ENCODE data around the gene SH2D5.
"Not testable (repeated sequence)": the region's sequence is repeated elsewhere in the genome, so short reads cannot be mapped to it uniquely, and the experiment has no call there.

Gene SH2D5

DNA sequence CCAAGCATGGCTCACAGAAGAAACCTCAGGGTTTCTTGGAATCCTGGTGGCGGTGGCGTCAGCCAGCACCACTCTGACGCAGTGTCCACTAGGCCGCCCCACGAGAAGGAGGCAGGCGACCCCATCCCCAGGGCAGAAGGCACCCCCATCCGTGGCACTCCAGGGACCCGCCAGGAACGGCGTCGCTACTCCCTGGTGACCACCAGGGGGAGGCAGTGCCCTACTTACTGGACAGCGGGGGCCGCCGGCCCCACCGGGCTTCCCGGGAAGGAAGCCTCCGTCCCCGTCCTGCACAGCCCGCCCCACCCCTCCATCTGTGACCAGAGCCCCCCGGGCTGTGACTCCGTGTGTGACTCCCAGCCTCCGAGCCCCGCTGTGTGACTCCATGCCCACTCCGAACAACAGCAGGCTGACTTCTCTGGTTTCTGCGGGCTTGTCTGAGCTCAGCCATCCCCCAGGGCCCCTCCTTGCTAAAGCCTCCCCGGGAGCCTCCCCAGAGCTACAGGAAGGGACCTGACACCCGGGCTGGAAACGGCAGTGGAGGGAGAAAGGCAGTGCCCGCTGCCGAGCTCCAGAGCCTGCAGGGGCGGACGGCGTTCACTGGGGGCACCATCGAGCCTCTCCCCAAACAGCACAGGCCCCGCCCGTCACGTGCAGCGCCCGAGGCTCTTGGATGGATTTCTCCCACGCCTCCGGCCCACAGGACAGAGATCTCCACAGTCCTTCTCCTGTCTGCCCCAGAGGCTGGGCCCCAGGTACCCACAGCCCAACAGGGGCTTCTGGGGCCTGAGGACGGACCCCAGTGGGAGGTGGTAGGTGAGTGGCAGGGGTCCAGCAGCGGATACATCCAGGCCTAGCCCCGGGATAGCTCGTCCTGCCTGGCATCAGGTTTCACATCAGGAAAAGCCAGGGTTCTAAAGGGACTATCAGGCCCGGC lies 35.8 kb downstream of the SH2D5 start:
- peak in 53 of 56 donors; percentile 14 to 87 (median 72) for DNase-seq

DNA sequence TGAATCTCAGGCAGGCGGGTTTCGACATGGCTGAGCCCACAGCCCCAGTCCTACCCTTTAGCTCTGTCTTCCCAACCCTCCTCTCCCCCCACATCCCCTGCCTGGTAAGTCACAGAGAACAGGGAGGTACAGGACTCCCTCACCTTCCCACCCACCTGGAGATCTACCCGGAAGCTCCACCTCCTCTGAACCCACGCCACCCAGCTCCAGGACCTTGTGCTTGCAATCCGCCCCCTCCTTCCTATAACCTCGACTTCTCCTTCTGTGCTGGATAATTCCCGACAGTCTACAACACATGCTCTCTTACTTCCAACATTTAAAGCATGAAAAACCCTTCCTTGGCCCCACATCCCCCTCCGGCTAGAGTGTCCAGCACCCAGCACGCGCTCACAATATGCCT lies 37.0 kb downstream of the SH2D5 start:
- peak in 2 of 56 donors; percentile 30 for DNase-seq

DNA sequence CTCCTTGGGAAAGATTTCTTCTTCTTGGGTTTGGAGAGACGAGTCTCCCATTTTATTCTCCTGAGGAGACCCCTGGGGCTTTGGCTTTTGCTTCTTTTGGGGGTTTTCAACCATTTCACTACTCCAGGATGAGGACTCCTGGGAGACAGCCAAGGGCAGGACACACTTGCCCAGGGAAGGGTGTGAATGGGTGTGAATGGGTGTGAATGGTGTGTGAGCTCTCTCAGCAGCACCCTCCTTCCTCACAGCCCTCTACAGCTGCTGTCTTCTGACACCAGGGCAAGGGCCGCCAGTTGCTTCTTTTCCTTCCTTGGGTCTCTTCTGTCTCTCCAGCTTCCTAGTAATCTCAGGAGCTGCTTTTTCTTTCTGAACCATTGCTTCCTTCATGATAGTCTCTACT lies 38.9 kb downstream of the SH2D5 start:
- no peak for DNase-seq

DNA sequence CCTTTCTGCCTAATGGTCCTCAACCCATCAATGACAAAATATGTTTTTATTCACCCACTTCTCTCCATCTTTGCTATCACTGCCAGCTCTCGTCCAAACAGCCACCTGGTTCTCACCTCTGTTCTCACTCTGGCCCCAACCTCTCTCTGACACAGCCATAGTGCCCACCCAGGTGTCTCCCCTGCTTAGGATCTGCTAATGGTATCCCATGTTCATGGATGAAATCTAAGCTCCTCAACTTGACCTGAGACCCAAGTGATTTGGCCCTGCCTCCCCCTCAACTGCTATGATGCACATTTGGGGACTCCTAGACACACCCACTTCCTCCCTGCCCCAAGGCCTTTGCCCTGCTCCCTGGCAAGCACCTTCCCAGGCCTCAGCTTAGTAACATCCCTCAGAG lies 40.6 kb downstream of the SH2D5 start:
- DNase-seq = no peak

DNA sequence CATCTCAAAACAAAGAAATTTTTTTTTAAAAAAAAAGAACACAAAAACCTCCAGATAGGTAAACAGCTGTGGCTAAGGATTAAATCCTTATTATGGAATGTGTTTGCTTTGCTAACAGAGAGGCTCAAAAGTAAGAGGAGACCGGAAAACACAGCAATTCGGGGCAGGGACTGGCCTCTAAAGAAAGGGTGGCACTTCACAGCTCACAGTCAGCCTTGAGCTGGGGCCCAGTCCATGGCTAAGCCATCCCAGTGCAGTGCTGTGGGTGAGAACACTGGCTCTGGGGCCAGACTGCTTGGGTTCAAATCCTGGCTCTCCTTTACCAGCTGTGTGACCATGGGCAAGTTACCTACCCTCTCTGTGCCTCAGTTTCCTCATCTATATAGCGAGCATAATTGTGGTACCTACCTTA lies 42.9 kb downstream of the SH2D5 start:
- DNase-seq = no peak

DNA sequence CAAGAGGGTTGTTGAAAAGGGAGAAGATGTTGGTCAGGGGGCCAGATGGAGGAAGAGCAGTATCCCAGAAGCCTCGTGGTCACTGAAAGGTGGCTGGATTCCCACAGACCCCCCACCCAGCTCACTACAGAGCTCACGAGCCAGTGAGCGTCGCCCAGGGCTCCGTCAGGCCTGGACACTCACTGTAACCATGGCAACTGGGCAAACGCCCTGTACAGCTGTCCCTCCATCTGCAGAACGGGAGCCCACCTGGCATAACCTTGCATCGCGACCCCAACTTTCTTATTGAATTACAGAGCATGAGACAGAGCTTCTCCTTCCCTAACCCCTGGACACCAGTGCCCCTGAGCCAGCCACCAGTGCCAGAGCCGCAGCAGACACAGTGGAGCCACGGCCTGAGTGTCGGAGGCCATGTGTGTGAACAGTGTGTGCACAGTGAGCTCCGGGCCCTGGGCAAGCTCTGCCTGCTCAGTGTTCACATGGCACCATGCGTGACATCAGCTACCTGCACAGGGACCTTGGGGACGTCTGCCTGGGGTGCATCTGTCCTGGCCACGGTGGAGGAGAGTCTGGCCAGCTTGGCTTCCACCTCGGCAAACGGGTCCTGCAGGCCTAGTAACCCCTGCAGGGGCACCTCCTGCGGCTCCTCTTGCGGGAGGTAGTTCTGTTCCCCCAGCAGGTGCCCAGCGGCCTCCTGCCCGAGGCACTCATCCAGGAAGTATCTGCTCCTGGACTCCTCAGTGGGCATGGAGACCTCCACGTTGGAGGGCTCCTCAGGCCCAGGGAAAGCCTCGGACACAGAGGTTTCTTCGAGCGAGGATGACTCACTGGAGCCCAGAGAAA lies 45.4 kb downstream of the SH2D5 start:
- DNase-seq = no peak

DNA sequence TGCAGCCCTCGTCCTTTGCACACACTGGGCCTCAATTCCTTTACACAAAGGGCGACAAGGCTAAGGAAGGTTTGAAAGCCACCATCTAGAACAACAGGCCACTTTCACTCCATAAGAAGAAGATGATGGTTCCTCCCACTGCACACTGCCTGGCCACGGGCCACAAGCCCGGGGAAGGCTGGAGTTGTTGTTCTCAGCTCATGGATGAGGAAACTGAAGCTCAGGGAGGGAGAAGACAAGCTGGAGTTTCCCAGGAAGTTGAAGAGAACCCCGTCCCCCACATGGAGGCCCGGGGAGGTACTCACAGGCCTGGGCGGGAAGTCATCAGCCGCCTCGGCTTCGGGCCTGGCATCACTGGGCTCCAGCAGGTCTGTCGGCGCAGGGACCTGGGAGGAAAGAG lies 46.8 kb downstream of the SH2D5 start:
- no peak for DNase-seq

DNA sequence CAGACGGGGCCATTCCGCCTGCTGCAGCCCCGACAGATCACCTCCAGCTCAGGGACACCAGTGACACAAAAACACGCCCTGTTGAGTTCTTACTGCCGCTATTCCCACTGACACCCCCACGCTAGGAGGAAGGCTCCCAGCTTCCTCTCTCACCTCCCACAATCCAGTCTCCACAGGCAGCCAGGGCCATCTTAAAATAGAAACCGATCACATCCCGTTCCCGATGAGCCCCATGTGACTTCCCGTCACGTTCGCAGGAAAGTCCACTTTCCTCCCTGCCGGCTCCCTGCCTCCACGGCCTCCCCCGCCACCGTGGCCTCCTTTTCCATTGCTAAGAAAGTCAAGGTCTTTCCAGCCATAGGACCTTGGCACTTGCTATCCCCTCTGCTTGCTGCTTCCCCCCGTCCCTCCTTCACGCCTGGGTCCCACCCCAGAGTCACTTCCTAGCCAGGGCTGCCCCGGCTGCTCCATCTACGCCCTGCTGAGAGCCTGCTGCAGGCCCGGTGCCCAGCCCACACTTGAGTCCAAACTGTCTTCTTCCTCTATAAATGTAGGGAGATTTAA lies 47.3 kb downstream of the SH2D5 start:
- peak in 11 of 56 donors; percentile 10 to 46 (median 19) for DNase-seq

DNA sequence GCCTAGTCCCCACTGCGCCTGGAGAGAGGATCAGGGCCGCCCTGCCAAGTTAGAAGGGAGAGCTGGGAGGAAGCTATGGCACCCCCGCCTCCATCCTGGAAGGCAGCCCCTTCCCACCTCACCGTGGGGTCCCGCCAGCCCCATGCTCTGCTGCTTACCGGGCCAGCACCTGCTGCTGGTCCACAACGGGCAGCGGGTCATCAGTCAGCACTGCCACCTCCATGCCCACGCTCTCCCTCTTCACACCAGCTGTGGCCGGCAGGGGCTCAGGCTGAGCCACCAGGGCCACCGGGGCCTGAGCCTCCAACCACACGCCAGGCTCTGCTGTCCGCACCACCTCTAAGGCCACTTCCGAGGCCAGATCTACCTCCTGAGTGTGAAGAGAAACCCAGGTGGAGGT lies 47.9 kb downstream of the SH2D5 start:
- DNase-seq = no peak

DNA sequence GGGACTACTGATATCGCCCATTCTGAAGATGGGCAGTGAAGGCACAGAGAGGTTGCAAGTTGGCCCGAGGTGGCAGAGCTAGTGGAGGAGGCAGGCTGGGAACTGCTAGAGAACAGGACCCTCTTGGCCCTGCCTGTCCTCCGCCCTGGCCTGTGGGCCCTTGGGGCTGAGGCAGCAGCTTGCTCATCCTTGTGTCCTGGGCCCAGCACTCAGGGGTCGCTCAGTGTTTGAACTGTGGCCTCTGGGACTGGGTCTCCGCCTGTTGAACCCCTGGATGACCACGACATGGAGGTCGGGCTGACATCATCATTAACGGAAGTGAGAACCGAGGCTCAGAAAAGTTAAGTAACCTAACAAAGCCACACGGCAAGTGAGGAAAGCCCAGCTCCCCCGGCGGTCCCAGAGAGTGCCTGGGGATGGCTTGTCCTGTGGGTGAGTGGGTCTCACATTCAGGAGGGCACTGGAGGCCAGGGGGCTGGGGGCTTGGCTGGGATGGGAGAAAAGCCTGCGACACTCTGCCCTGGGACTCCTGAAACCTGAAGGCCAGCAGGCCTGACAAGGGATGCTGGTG lies 48.4 kb downstream of the SH2D5 start:
- no peak for DNase-seq

DNA sequence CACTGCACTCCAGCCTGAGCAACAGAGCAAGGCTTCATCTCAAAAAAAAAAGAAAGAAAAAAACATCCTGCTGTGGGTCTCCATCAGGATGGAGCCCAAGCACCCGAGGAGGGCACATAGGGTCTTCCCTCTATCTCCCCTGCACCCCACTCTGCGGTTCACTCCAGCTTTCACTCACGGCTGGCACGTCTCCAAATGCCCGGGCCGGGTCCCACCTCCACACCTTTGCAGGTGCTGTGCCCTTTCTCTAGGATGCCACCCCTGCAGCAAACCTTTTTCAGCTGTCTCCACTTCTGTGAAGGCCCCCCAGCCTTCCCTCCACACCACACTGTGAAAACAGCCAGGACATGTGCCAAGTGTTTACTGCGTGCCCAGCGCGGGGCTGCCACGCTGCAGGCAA lies 48.9 kb downstream of the SH2D5 start:
- no peak for DNase-seq

DNA sequence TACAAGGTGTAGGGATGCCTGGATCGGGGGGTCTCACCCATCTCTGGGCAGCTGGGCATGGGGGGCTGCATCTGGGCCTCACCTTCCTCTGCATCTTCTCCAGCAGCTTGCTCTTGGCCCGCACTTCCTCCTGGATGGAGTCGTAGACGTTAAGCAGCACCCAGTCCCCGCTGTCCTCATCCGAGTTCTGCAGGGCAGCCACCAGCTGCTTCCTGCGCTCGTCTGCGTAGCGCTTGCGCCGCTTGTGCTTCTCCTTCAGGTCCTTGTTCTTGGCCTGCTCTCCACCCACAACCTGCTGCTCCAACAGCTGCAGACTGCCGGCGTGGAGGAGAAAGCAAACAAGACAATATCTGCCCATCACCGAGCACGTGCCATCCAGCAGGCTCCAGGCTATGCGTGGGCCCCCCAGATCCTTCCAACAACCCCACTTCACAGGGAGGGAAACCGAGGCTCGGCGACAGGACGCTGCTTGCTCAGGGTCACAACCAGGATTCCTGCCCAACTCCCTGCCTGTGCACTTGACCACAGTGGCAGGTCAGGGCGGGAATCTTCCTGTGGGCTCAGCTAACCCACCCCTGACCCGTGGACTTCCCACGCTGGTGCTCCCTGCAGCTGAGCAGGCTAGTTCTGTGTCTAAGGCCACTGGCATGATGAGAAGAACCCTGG lies 49.8 kb downstream of the SH2D5 start:
- DNase-seq = peak in 10 of 56 donors; percentile 6 to 46 (median 18)

DNA sequence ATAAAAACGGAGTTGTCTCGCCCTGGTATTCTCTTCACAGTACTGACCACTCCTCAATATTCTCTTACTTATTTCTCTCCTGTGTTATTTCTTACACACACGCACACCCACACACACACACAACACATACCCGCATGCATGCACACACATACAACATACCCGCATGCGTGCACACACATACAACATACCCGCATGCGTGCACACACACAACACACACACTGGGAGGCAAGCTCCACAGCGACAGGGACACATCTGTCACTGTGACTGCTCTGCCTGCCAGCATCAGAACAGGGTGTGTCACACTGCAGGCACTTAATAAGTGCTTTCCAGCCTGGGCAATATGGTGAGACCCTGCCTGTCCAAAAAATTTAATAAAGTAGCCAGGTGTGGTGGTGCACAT lies 50.5 kb downstream of the SH2D5 start:
- no peak for DNase-seq

DNA sequence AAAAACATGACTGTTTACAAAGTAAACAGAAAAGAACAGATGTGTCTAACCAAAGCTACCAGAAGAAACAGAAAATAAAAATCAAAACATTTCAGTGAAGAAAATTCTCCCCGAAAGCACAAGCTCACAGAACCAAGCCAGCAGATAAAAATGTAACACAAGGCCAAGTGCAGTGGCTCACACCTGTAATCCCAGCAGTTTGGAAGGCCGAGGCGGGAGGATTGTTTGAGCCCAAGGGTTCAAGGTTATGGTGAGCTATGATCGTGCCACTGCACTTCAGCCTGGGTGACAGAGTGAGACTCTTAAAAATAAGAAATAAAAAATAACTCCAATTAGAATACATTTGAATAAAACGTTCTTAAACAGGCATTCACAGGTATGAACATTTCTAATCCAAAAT lies 52.2 kb downstream of the SH2D5 start:
- DNase-seq = no peak

DNA sequence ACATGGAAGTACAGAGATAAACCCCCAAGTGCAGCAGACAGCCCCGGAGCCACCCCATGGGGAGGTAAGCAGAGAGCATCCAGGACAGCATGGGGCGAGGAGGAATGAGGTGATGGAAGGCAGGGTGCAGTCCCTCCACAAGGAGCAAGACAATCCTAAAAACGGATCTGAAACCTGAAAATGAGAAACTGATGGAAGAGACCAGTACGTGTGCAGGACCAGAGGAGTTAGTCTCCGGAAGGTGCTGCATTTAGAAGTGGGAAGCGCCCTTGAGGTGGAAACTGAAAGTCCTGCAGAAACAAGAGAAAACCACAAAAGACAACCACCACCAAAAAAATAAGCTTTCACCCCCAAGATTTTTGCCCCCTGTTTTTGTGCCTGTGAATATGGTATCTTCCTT lies 53.9 kb downstream of the SH2D5 start:
- DNase-seq = no peak

DNA sequence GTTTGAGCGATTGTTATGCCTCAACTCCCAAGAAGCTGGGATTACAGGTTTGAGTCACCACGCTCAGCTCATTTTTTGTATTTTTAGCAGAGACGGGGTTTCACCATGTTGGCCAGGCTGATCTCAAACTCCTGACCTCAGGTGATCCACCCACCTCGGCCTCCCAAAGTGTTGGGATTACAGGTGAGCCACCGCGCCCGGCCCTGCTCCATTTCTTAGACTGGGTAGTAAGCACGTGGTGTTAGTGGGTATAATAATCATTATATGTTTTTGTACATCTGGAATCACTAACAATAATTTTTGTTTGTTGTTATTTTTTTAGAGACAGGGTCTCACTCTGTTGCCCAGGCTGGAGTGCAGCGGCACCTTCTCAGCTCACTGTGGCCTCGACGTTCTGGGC lies 58.9 kb downstream of the SH2D5 start:
- not testable (repeated sequence) for DNase-seq

DNA sequence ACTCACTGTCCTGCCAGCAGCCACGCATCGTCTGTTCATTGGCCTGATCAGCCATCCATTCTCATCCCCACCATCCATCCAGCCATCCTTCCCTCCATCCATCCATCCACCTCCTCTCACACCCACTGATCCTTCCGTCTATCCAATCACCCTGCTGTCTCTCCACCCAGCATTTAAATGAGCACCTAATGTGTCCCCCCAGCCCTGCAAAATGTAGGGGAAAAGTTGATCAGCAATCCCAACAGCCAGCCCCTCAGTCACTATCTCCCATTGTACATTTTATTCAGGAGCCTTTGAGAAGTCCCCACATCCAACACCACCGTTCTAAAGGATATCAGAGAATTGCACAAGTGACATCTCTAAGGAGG lies 60.3 kb downstream of the SH2D5 start:
- no peak for DNase-seq

DNA sequence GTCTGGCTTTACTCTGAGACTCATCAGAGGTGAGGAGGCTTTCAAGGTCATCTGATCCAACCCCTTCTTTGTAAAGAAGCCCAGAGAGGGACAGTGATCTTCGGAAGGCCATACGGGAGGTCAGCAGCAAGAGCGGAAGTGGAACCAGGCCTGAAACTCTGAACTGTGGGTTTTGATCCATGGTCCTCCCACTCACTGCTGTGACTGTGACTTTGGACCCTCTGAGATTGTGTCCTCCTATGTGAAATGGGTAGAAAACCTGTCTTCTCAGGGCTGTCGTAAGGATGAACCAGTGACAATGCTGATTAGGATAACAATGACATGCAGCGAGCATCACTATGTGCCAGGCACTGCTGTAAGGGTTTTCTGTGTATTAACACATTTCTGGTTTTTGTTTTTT lies 61.6 kb downstream of the SH2D5 start:
- no peak for DNase-seq
